ENCODE measurements around the gene CDKN1B.
A peak's percentile ranks its signal among the peaks of the same experiment; 100 is the strongest.
"Not testable (repeated sequence)": the region's sequence is repeated elsewhere in the genome, so short reads cannot be mapped to it uniquely, and the experiment has no call there.

Gene CDKN1B

DNA sequence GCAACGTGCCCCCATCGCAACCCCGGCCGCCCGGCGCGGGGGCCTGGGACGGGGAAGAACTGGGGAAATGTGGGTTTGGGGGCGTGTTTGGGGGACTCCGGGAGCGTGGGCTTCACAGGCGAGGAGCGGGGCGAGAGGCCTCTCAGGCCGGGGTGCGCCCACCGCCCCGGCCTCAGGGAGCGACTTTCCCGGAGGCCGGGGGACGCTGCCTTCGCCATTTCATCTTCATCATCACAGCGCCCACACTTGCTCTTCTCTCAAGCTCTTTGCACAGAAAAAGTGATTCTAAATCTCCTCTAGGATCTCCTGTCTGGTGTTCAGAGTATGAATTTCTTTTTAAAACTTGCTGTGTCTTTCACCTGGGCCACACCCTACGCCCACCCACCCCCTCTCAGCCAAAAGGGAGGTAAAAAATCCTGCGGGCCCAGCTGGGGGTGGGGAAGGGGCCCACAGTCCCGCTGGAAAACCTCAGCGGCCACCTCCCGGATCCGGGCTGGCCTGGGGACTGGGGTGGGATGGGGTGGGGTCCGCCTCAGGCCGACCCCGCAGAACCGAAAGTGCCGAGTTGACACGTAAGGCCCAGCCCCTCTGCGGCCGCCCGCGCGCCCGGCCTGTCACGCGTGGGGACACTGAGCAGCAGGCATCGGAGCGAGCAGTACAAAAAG, 7.4 kb downstream of the CDKN1B start:
- no peak for DNase-seq (ENCODE audit: low spot score)

DNA sequence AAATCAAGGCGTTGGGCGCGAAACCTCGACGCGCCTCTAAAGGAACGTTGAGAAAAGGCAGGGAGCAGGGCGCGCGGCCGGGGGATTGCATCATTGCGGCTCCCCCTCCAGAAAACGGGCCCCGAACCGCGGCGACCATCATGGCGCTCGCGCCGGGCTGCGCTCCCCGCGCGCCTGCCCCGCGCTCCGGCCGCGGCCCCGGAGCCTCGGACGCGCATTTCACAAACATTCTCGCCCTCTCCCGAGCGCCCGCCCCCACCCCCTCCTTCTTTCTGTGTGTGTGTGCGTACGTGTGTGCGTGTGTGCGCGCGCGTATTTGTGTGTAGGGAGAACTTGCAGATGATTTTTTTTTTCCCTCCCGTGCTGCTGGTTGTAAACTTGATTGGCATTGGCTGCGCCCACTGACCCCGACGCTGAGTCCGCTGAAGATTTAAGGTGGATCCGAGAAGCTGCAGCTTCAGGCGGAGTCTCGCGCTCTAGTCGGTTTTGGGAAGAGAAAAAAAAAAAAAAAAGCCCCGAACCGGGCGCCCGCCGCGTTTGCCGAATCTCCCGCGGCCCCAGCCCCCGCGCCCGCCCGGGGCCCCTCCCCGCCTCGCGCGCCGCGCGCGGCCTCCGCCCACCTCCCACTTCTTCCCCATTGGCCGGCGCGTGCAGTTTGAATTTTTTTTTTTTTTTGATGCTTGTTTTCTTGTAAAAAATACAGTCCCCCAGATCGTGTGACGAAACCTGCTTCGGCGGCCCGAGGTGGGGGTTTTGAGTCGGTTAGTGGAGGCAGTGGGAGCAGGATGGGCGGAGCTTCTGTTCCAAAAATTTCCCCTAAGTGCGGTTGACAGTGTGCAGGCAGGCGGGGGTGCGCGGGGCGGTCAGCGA, 8.2 kb downstream of the CDKN1B start:
- peak; percentile 95 for DNase-seq (ENCODE audit: low spot score)

DNA sequence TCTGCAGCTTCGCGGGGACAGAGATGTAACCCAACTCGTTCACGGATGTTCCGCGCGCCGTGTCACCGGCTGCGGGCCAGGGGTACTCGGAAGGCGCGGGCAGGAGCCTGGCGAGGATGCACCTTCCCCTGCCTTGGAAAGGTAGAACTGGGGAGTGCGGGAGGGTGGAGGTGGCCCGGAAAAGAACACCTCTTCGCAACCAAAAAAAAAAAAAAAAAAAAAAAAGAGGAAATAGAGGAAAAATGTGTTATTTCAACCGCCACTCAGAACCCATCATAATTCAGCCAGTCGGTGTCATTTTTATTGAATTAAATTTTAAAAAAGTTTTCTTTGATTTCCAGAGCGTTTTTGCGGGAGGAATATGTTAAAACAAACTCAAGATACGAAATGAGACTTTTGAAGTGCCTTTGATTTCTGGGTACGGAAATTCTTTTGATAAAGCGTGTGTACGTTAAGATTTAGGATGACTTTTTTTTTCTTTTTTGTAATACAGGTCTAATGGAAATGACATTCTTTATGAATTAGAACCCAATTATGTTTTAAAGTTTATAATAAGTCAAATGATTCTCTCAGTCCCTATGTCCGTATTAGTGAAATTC, 8.9 kb downstream of the CDKN1B start:
- no peak for DNase-seq (ENCODE audit: low spot score)

DNA sequence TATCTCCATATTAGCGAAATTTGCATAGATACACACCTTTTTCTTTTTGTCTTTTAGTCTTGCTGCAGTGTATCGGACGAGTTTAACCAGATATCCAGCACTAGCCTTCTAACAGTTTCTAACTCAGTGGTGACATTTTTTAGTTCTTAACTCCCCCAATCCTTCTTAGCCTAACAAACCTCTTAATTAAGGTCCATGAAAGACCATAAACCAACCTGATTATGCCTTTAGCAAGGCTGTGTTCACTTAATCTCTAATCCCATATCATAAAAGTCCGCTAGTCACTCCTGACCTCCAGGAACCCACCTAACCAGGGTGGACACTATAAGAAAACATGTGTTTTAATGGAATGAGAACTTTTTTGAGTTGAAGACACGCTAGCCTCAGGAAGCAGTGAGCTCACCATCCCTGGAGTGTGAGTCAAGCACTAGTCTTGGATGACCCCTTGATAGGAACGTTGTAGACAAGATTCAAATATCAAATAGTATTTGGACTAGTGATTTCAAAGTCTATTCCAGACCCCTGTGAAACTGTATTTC, 9.5 kb downstream of the CDKN1B start:
- no peak for DNase-seq (ENCODE audit: low spot score)

DNA sequence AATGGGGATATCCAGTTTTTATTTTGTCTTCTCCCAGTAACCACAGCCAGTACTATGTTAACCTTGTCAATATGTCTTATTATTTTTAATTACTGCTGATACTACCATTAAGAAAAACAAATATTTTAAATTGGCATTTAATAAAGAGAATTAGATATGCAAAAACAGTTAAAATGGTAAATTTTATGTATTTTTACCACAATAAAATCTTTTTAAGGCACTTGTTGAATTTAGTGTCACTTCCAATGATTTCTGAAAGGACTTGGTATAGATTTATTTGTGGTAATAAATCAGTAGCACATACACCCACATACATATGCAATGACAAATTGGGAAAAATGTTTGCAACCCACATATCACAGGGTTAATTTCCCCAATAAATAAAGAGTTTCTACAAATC, 14.0 kb downstream of the CDKN1B start:
- no peak for DNase-seq (ENCODE audit: low spot score)

DNA sequence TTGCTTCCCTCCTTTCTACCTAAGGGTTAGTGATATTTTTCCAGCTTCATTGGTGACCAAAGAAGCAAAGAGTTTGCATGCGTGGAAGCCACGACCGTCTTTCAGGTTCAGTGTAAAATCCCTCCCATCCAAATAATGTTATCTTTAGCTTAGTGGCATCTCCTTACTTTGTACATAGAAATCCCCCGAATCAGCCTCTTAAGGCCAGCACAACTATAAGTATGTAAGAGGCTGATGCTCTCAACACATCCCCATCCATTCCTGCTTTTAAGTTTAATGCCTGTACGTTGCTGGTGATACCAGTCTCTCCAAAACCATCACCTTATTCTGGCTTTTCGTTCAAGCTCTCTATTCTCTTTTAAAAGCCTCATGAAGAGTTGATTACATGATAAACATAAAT, 14.6 kb downstream of the CDKN1B start:
- DNase-seq (ENCODE audit: low spot score) = no peak

DNA sequence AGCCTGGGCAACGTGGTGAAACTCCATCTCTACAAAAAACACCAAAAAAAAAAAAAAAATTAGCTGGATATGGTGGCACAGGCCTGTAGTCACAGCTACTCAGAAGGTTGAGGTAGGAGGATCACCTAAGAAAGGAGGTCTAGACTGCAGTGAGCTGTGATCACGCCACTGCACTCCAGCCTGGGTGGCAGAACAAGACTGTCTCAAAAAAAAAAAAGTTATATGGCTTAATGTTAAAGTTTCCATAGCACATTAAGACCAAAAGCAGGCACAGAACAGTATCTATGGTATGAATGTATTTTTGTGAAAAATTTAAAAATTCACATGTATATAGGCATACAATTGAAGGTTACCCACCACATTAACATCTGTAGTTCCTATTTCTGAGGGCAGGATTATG, 15.9 kb downstream of the CDKN1B start:
- no peak for DNase-seq (ENCODE audit: low spot score)

DNA sequence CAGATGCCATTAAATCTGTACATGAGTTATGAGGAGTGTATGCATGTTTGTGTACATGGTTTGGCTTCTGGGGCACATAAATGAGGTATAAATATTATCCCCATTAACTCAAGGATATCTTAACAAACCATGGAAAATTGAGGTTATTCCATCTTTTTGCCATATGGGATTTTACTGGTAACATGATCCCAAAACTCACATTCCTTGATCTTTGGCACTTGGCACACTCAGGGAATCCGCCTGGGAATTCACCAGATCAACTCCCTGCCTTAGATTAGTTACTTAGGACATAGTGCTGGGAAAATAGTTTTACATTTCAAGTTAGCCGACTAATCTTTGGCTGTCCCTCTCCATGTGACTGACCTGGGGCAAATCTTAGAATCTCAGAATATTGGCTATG, 16.9 kb downstream of the CDKN1B start:
- no peak for DNase-seq (ENCODE audit: low spot score)

DNA sequence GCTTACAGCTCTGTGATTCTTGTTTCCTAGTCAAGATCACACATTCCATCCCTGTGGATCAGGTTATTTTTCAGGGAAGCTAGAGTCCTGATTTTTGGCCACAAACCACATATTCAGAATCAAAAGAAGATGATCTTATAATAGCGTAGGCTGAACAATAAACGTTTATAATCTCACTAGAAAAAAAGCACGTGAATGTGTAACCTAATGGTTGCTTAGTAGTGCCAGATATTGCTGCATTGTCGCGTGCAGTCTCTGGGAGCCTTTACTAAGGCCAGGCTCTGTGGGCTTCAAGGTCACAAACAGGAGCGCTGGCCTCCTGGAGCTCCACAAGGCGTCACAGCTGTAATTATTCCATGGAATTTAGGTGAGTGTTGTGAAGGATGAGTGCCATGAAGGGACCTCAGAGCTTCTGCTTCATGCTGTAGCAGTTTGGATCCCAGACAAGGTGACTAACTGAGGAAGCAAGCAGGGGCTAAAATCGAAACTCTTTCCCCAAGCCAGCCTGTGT, 17.4 kb downstream of the CDKN1B start:
- DNase-seq (ENCODE audit: low spot score) = no peak

DNA sequence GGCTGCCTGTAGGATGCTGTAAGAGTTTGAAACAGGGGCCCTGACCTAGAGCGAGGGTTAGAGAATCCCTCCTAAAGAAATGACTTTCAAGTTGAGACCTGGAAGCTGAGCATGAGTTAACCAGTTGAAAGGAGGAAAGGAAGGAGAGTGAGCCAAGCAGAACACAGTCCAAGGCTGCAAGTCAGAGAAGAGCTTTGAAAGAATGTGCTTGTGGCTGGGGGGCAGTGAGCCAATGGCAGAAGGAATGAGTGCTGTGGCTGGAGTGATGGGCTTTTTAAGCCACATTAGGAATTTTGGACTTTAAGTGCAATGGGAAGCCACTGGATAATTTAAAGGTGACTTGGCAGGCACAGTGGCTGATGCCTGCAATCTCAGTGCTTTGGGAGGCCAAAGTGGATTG, 18.1 kb downstream of the CDKN1B start:
- no peak for DNase-seq (ENCODE audit: low spot score)

DNA sequence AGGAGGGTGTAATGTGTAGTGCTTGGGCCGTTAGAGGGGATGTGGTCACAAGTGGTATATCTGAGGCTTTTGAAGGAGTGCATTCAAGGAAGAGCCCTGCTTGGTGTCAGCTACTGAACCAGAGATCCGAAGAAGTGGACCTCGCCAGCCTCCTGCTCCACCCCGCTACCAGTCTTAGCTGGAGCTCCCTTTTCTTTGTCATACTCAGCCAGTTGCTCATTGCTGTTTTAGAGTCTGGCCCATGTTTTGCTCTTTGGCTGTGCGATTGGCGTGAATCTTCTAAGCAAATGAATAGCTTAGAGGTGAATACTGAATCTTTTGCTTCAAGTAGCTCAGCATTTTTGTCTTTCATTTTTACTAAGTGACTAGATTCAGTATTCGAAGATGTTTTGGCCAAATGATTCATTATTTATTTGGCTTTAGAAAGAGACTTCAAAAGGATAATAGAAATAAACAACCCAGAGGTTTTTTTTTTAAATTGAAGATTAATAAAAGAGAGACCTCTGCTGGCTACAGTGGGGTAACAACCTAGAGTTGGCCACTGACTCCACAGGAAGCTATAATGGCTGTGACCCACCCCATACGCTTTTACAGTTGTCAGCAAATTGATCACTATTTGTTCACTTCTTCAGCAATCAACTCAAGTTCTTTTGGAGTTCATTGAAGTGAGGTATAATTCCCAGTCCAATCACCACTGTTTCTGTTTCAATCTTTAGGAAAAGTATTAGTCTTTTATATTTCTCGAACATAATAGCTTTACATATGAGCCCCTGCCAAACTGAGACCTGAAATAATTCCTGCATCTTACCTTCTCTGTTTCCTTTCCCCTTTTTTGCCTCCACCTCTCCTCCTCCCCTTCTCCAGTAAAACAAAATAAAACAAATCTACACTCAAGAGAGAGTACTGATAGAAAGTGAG, 19.9 kb downstream of the CDKN1B start:
- DNase-seq (ENCODE audit: low spot score) = no peak

DNA sequence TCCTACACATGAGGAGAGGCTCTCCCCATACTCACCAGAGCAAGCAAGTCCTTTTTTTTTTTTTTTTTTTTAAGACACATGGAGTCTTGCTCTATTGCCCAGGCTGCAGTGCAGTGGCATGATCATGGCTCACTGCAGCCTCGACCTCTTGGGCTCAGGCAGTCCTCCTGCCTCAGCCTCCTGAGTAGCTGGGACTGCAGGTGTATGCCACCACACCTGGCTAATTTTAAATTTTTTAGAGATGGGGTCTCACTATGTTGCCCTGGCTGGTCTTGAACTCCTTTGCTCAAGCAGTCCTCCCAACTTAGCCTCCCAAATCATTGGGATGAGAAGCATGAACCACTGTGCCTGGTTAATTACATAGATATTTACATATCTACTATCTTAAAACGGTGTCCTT, 21.0 kb downstream of the CDKN1B start:
- DNase-seq (ENCODE audit: low spot score) = not testable (repeated sequence)

DNA sequence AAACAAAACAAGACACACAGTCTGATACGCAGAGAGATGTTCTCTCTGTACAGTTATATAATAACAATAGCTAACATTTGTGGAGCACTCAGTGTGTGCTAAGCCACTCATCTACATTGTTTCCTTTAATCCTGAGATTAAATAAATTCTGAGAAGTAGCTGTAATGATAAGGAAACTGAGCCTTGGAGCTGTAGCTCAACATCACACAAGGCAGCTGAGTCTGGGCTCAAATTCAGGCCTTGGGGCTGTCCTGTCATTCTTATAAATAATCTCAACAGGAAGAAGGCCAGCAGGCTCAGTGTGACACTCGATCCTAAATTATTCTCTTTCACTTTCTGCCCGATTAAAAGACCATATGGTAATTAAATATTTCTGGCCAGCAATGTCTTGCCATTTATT, 24.5 kb downstream of the CDKN1B start:
- no peak for DNase-seq (ENCODE audit: low spot score)

DNA sequence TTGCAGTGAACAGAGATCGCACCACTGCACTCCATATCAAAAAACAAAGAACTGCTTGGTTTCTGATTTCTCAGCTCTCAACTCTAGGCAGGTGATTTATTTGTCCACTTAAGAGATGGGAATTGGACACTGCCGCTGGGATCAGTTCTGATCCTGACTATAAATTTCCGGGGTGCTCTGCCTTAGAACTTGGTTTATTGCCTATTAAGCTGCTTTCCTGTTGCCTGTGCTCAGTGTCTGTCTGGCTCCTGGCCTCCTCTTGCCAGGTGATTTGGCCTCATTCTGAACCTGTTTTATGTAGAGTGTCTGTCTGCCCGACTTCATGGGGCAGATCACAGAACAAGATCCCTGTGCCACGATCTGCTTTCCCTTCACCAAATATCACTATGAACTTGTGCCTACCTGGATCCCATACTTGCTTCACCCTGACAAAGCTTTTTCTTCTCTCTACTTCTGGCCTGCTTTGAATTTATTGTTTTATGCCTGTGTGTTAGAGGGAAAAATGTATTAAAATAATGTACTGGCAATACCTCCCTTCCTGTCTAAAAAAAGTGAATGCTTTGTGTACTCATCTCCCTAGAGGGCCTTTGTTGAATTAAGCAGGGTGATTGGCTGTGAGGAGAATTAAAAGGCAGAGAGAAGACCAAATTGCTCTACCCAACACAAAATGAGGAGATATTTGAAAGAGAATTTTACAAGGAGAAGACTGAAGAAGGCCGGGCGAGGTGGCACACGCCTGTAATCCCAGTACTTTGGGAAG, 27.6 kb downstream of the CDKN1B start:
- no peak for DNase-seq (ENCODE audit: low spot score)

DNA sequence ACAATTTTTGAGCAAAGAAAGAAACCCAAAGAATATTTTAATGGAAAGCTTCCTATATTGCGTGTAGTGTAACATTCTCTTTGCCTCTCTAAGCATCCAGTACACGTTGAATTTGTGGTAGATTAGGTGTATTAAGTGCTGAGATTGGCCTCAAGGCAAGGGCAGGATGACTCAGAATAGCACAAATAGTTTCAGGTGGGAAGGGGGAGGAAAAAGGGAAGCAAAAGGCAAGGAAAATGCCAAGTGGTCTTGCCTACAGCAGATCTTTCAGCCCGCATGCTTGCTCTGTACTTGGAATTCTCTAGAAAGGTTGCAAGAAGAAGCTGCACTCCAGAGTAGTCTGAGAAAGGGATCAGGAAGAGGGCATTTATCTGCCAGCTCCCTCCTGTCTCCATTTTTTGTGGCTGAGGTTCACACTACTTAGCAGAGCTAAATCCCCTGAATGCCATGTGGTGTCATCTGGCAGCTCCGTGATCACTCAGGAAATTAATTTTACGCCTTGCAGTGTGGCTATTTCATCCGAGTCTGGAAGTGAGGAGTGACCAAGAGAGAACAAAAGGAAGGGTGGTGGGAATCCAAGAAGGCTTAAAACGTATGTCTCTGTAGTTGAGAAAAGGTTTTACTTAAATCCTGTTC, 28.5 kb downstream of the CDKN1B start:
- no peak for DNase-seq (ENCODE audit: low spot score)

DNA sequence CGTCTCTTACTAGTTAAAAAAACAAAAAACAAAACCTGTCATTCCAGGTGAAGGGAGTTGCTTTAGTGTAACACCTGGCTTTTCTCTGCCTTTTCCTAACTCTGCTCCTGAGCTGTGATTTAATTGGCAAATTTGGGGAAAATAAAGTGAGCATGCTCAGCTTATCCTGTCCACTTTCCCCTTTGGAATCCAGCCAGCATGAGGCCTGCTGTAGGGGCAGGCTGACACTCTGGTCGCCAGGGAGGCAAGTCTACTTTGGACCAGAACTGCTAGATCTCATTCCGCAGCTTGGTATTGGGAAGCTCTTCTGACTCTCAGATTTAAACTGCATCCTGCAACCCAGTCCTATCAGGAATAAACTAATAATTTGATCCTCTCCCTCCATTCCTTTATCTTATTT, 30.1 kb downstream of the CDKN1B start:
- no peak for DNase-seq (ENCODE audit: low spot score)

DNA sequence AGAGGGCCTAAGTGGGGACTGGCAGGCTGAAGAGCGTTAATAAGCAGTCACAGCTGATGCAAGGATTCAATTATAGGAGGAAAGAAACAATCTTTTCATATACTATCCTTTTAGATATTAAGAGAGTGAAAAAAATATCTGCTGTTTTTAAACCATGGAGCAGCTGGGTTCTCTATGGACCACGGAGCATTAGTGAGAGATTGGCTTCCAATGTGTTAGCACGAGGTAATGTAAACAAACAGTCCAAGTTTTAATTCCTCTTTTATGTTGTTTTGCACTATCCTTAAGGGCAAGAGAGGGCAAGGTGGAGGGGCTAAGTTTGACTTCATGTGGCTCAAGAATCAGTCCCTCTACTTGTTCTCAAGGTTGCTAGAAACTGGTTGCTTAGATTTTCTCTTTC, 30.9 kb downstream of the CDKN1B start:
- no peak for DNase-seq (ENCODE audit: low spot score)

DNA sequence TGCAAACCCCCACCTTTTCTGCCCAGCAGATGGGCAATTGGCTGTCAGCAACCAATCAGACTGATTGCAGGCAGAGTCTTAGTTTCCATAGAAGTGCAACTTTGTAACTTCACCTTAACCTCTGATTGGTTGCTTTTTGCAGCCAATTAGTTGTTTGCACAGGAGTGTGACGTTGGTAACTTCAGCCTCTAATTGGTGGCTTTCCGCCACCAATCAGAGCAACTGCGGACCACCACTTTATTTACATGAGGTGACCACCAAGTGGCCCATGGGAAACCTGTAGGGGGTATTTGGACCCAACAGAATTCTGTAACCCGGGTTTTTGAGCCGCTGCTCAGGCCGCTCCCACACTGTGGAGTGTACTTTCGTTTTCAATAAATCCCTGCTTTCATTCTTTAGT, 32.3 kb downstream of the CDKN1B start:
- DNase-seq (ENCODE audit: low spot score) = no peak

DNA sequence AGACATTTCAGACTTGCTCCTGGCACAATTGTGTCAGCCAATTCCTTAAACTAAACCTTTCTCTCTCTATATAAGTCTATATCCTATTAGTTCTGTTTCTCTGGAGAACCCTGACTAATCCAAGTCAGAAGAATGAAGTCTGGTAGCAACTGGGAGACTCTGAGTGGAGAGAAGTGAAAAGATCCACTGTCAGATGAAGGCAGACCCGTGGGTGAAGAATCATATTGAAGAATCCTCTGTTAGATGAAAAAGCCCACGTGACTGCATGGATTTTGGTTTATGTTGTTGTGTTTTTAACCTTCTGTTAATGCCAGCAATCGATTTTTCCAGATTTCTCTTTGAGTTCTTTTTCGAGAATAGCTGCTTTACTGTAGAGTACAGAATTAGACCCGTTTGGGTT, 38.8 kb downstream of the CDKN1B start:
- DNase-seq (ENCODE audit: low spot score) = no peak

DNA sequence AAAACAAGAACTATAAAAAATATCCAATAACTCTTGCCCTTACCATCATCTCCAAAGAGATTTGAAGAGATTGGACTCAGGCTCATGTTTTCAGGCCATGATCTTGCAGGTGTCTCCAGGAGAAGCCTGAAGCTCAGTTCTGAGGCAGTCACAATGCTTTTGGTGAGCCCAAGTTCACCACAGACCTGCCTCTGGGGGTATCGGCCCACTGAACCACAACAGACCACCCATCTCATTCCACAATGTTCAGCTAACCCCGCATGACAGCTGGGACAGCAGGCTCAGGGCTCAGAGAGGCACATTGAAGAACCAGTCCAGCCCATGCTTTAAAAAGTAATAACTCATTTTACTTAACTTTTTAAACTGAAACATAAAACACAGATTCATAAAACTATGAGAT, 40.0 kb downstream of the CDKN1B start:
- DNase-seq (ENCODE audit: low spot score) = no peak
